GM10266 (cell line): Measurements from ENCODE around the gene UPB1.
"Not testable (repeated sequence)": the region's sequence is repeated elsewhere in the genome, so short reads cannot be mapped to it uniquely, and the experiment has no call there.

Source experiments
- DNase-seq: peaks from one replicate; pipeline ENCODE4 v3.0.0; 2012; ENCODE audit errors: extremely low spot score
- CTCF ChIP-seq: IDR thresholded peaks from 2 replicates; pipeline ENCODE4 v1.5.1; 2012; ENCODE audit warnings: mild to moderate bottlenecking, low read depth; ENCODE audit not compliant: control insufficient read depth, insufficient read depth; ENCODE audit errors: missing control alignments

The UPB1 gene

DNA sequence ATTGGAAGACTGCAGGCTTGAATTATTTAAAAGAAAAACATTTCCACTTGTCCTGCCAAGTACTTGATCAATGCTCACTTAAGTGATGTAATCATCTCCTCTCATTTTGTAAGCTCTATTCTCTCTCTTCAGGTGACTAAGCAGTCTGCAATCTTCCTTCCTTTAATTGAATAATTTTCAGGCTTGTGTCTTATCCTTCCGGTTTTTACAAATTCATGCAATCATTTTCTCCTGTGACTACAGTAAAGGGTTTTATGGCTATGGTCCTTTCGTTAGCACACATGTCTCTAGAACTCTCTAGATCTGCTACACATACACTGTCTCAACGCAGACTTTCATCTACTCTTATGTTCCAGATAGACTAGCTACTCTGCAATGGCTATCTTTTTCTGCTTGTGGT is 12.6 kb upstream of the UPB1 start:
- no peak for DNase-seq
- TF ChIP-seq CTCF = no peak

DNA sequence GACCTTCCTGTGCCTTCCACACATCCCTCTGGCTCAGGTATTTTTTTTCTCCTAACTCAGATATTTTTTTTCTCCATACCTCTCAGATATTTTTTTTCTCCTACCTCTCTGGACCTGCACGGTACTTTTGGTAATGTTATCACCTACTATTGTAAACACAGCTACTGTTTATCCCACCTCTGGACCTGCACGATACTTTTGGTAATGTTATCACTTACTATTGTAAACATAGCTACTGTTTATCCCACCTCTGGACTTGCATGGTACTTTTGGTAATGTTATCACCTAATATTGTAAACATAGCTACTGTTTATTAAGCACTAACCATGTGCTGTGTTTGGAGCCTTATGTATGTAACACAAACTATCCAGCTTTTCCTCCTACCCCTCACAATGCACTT is 12.1 kb upstream of the UPB1 start:
- TF ChIP-seq CTCF = no peak
- no peak for DNase-seq

- TF ChIP-seq CTCF = no peak
- no peak for DNase-seq
Measured at GRCh38 chr22:24483976-24484545, 11.1 kb upstream of the UPB1 start.

DNA sequence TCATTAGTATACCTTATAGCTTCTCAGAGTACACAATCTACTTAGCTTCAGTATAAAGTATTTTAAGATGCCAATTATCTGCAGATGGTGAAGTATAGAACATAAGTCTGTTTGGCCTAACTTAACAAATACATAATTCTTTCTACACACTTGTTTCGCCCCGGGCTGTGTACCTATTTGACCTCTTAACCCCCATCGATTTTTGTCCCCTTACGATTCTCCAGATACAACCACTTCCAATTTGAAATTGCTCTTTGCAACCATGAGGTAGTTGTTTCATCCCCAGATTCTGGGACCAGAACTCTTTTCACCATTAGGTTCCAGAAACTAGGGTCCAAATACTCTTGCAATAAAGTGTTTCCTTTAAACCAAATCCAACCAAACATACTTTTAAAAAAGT is 10.0 kb upstream of the UPB1 start:
- TF ChIP-seq CTCF = no peak
- no peak for DNase-seq

GRCh38 chr22:24485608-24486007 is 9.5 kb upstream of the UPB1 start:
- DNase-seq = no peak
- TF ChIP-seq CTCF = peak; percentile 40

DNA sequence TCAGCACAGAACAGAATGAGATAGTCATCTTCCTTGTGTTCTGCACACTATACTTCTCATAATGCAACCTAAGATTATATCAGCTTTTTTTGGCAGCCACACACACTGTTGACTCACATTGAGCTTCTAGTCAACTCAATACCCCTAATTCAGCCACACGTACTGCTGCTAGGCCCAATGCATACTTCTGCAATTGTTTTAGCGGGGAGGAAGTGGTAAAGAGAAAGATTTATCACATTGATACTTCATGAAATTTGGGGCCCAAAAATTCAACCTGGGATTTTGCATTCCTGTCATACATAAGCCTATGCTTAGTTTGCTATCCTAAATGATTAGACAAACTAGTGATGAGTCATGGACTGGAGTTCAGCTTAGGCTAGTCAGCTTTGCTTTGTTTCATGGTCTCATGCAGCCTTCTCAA is 8.6 kb upstream of the UPB1 start:
- no peak for TF ChIP-seq CTCF
- no peak for DNase-seq

GRCh38 chr22:24489011-24489410 is 6.1 kb upstream of the UPB1 start:
- no peak for TF ChIP-seq CTCF
- DNase-seq = no peak

GRCh38 chr22:24489434-24489833 is 5.7 kb upstream of the UPB1 start:
- not testable (repeated sequence) for DNase-seq
